Uterus (tissue), 4 donors: ENCODE measurements around the gene LMBRD1. TPM values are rescaled to one million over a fixed set of nuclear protein-coding genes. Genes with fewer than 3 reads are reported as not detected.

Experiments
- DNase-seq, 2 donors: peaks; one replicate each; pipeline ENCODE4 v3.0.0-alpha.2; 2019 to 2020
- H3K27ac ChIP-seq, 2 donors: fragments of 200-600 bp; sonication (generic); 1 replicate in 1 of 2; 2 replicates in 1 of 2; pipeline ENCODE4 v1.5.1; 2016 to 2018
- H3K27me3 ChIP-seq, 2 donors: fragments of 200-600 bp; sonication (generic); one replicate each; pipeline ENCODE4 v1.5.1; 2018 to 2019; ENCODE audit warnings: control low read depth in 1 of 2
- H3K36me3 ChIP-seq, 2 donors: fragments of 200-600 bp; sonication (generic); one replicate each; pipeline ENCODE4 v1.5.1; 2019; ENCODE audit warnings: control low read depth in 1 of 2
- H3K4me1 ChIP-seq, 2 donors: fragments of 200-600 bp; sonication (generic); one replicate each; pipeline ENCODE4 v1.5.1; 2018 to 2019; ENCODE audit warnings: control low read depth in 1 of 2
- H3K4me3 ChIP-seq, 2 donors: fragments of 200-600 bp; sonication (generic); 1 replicate in 1 of 2; 2 replicates in 1 of 2; pipeline ENCODE4 v1.5.1; 2018 to 2019; ENCODE audit warnings: mild to moderate bottlenecking in 1 of 2
- H3K9me3 ChIP-seq, 2 donors: fragments of 200-600 bp; sonication (generic); one replicate each; pipeline ENCODE4 v1.5.1; 2019; ENCODE audit warnings: control low read depth in 1 of 2
- POLR2A ChIP-seq, 2 donors: fragments of 450-650 bp; IDR thresholded peaks; one replicate each; pipeline ENCODE4 v1.6.1; 2016; ENCODE audit warnings: antibody characterized with exemption in 2 of 2, mild to moderate bottlenecking in 1 of 2, moderate library complexity in 1 of 2
- intact Hi-C: fragments of 100-400 bp; cut with DNase I; formaldehyde crosslinking; loops from one replicate; pipeline ENCODE4 v1.15.1; 2023; ENCODE audit warnings: low total_unique reads
- total RNA-seq, 4 donors: library from RNA; depleted of rRNA in 3 of 4; stranded (reverse); fragments of >200 nt in 3 of 4; gene quantifications; one replicate each; pipeline versions ENCODE4 v1.1.0 to v1.2.4, GENCODE V29; 2014 to 2023
- TF ChIP-seq, protein P1 (sequence below), 4 experiments: fragments of 200-600 bp in 2 of 4; fragments of 450-650 bp in 2 of 4; sonication (generic) in 2 of 4; IDR thresholded peaks; one replicate each; pipeline ENCODE4 v1.5.1; 2016 to 2019; ENCODE audit warnings: antibody characterized with exemption in 4 of 4, mild to moderate bottlenecking in 2 of 4, moderate library complexity in 1 of 4
- donor health status: DM: yes; HTN: yes; CAD: no.

LMBRD1 gene
- total RNA-seq, 4 donors from 2014 or later: 16.9 to 82.4 (median 69.9) TPM

DNA sequence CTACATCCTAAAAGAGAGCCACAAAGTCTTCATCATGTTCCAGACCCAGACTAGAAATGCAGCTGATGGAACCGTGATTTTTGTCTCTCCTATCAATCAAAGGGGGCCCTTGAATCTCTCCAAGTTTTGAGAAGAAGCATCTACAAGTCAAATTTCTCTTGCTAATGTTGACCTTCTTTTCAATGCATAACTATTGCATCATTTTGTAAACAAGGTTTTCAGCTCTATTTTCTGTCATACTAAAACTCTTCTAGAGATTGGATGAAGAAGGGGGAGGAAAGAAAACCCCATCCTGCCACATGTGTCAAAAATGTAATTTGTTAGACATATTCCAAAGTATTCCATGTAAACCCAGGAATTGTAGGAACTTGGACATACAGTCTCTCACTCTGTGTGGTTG is 169.2 kb downstream of the LMBRD1 start:
- TF ChIP-seq, protein P1, sequence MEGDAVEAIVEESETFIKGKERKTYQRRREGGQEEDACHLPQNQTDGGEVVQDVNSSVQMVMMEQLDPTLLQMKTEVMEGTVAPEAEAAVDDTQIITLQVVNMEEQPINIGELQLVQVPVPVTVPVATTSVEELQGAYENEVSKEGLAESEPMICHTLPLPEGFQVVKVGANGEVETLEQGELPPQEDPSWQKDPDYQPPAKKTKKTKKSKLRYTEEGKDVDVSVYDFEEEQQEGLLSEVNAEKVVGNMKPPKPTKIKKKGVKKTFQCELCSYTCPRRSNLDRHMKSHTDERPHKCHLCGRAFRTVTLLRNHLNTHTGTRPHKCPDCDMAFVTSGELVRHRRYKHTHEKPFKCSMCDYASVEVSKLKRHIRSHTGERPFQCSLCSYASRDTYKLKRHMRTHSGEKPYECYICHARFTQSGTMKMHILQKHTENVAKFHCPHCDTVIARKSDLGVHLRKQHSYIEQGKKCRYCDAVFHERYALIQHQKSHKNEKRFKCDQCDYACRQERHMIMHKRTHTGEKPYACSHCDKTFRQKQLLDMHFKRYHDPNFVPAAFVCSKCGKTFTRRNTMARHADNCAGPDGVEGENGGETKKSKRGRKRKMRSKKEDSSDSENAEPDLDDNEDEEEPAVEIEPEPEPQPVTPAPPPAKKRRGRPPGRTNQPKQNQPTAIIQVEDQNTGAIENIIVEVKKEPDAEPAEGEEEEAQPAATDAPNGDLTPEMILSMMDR (IDR thresholded peaks at IDR 0.05): no peak
- TF ChIP-seq POLR2A (IDR thresholded peaks at IDR 0.05): no peak
- intact Hi-C loops: no loop called here
- H3K4me1 ChIP-seq: no peaks in the 10 kb centered on the region
- no peak for DNase-seq
- no peaks in the 10 kb centered on the region for H3K9me3 ChIP-seq
- H3K4me3 ChIP-seq: no peak overlapping the region
- H3K36me3 ChIP-seq: no peaks in the 10 kb centered on the region
- H3K27me3 ChIP-seq: no peaks in the 10 kb centered on the region
- no peak overlapping the region for H3K27ac ChIP-seq

GRCh38 chr6:69624944-69625343 is 171.9 kb downstream of the LMBRD1 start:
- H3K27me3 ChIP-seq: no peaks in the 10 kb centered on the region
- no peaks in the 10 kb centered on the region for H3K4me1 ChIP-seq
- no peaks in the 10 kb centered on the region for H3K36me3 ChIP-seq
- H3K27ac ChIP-seq: no peak overlapping the region
- H3K4me3 ChIP-seq: no peak overlapping the region
- intact Hi-C loops: no loop called here
- DNase-seq: no peak
- no peak for TF ChIP-seq POLR2A (IDR thresholded peaks at IDR 0.05)
- TF ChIP-seq, protein P1 (IDR thresholded peaks at IDR 0.05): no peak
- no peaks in the 10 kb centered on the region for H3K9me3 ChIP-seq

Other genes with a start within 250 kb of the LMBRD1 start
- gene COL19A1, start 69.5 kb upstream of the LMBRD1 start, total RNA-seq: under 1 TPM in 2 of 4 donors, not detected in 2; under 0.01 to 0.28 TPM